ENCODE data around the gene EGFL6.
"Not testable (repeated sequence)": the region's sequence is repeated elsewhere in the genome, so short reads cannot be mapped to it uniquely, and the experiment has no call there.

The EGFL6 gene

GRCh38 chrX:13647709-13648212 is 78.4 kb downstream of the EGFL6 start:
- no peak overlapping the region for H3K4me3 ChIP-seq (ENCODE audit: low read length)
- DNase-seq (ENCODE audit: low read depth, low spot score) = no peak

- H3K4me3 ChIP-seq (ENCODE audit: low read length); DNase-seq (ENCODE audit: low read depth, low spot score): not testable (repeated sequence)
Observed at GRCh38 chrX:13648336-13648735, 78.9 kb downstream of the EGFL6 start.

GRCh38 chrX:13649838-13650237 is 80.4 kb downstream of the EGFL6 start:
- no peak for DNase-seq (ENCODE audit: low read depth, low spot score)
- no peak overlapping the region for H3K4me3 ChIP-seq (ENCODE audit: low read length)

- no peak overlapping the region for H3K4me3 ChIP-seq (ENCODE audit: low read length)
- DNase-seq (ENCODE audit: low read depth, low spot score) = no peak
Observed at GRCh38 chrX:13650318-13650717, 80.9 kb downstream of the EGFL6 start.

GRCh38 chrX:13651150-13651549 is 81.7 kb downstream of the EGFL6 start:
- H3K4me3 ChIP-seq (ENCODE audit: low read length) = no peak overlapping the region
- no peak for DNase-seq (ENCODE audit: low read depth, low spot score)

GRCh38 chrX:13652287-13652793 is 82.9 kb downstream of the EGFL6 start:
- no peak for DNase-seq (ENCODE audit: low read depth, low spot score)
- peak overlapping the region; percentile 51 for H3K4me3 ChIP-seq (ENCODE audit: low read length)

GRCh38 chrX:13652850-13653693 is 83.7 kb downstream of the EGFL6 start, which contains the start of gene TCEANC:
TSS of gene TCEANC (plus strand) at chrX:13653141. CDS start at chrX:13662509, 9,368 bp downstream.
- H3K4me3 ChIP-seq (ENCODE audit: low read length) = peak within 1 kb of the TSS; percentile 70

GRCh38 chrX:13654116-13654515 is 84.7 kb downstream of the EGFL6 start:
- DNase-seq (ENCODE audit: low read depth, low spot score) = no peak
- peak overlapping the region; percentile 70 for H3K4me3 ChIP-seq (ENCODE audit: low read length)

More at GRCh38 chrX:13652850-13653693, 83.7 kb downstream of the EGFL6 start, which contains the start of gene TCEANC:
- DNase-seq (ENCODE audit: low read depth, low spot score) = peak; percentile 93

GRCh38 chrX:13655674-13656073 is 86.3 kb downstream of the EGFL6 start:
- no peak overlapping the region for H3K4me3 ChIP-seq (ENCODE audit: low read length)
- DNase-seq (ENCODE audit: low read depth, low spot score) = no peak

GRCh38 chrX:13658602-13659001 is 89.2 kb downstream of the EGFL6 start:
- peak; percentile 40 for DNase-seq (ENCODE audit: low read depth, low spot score)

GRCh38 chrX:13659063-13659462 is 89.7 kb downstream of the EGFL6 start:
- DNase-seq (ENCODE audit: low read depth, low spot score) = no peak
- H3K4me3 ChIP-seq (ENCODE audit: low read length) = no peak overlapping the region

More at GRCh38 chrX:13658602-13659001, 89.2 kb downstream of the EGFL6 start:
- no peak overlapping the region for H3K4me3 ChIP-seq (ENCODE audit: low read length)

GRCh38 chrX:13661735-13662288 is 92.4 kb downstream of the EGFL6 start:
- H3K4me3 ChIP-seq (ENCODE audit: low read length) = no peak overlapping the region

GRCh38 chrX:13662355-13662791 is 93.0 kb downstream of the EGFL6 start:
- H3K4me3 ChIP-seq (ENCODE audit: low read length) = no peak overlapping the region
- DNase-seq (ENCODE audit: low read depth, low spot score) = no peak

More at GRCh38 chrX:13661735-13662288, 92.4 kb downstream of the EGFL6 start:
- DNase-seq (ENCODE audit: low read depth, low spot score) = no peak

- no peak for DNase-seq (ENCODE audit: low read depth, low spot score)
- H3K4me3 ChIP-seq (ENCODE audit: low read length) = no peak overlapping the region
Observed at GRCh38 chrX:13664020-13664419, 94.6 kb downstream of the EGFL6 start.

GRCh38 chrX:13666836-13667235 is 97.4 kb downstream of the EGFL6 start:
- H3K4me3 ChIP-seq (ENCODE audit: low read length) = no peak overlapping the region
- no peak for DNase-seq (ENCODE audit: low read depth, low spot score)

- no peak overlapping the region for H3K4me3 ChIP-seq (ENCODE audit: low read length)
- DNase-seq (ENCODE audit: low read depth, low spot score) = no peak
Observed at GRCh38 chrX:13667919-13668318, 98.5 kb downstream of the EGFL6 start.

GRCh38 chrX:13669246-13669737 is 99.9 kb downstream of the EGFL6 start:
- DNase-seq (ENCODE audit: low read depth, low spot score) = no peak
- H3K4me3 ChIP-seq (ENCODE audit: low read length) = no peak overlapping the region

GRCh38 chrX:13669755-13670154 is 100.4 kb downstream of the EGFL6 start:
- not testable (repeated sequence) for H3K4me3 ChIP-seq (ENCODE audit: low read length); DNase-seq (ENCODE audit: low read depth, low spot score)

GRCh38 chrX:13670197-13670596 is 100.8 kb downstream of the EGFL6 start:
- no peak for DNase-seq (ENCODE audit: low read depth, low spot score)
- no peak overlapping the region for H3K4me3 ChIP-seq (ENCODE audit: low read length)

GRCh38 chrX:13673016-13673415 is 103.6 kb downstream of the EGFL6 start:
- H3K4me3 ChIP-seq (ENCODE audit: low read length) = no peak overlapping the region
- no peak for DNase-seq (ENCODE audit: low read depth, low spot score)
